HL-60 (cell line): ENCODE measurements around the gene EGLN3.

Source experiments
- CTCF ChIP-seq: IDR thresholded peaks from one replicate; pipeline ENCODE4 v1.5.1; 2011; ENCODE audit warnings: low read length, control low read depth, inconsistent platforms; ENCODE audit not compliant: insufficient read depth
- GABPA ChIP-seq: IDR thresholded peaks from 2 replicates; pipeline ENCODE4 v1.6.1; 2012; ENCODE audit warnings: low read depth
- POLR2AphosphoS5 ChIP-seq: IDR thresholded peaks from 2 replicates; pipeline ENCODE4 v1.6.1; 2012; ENCODE audit warnings: low read depth
- SPI1 ChIP-seq: IDR thresholded peaks from 2 replicates; pipeline ENCODE4 v1.6.1; 2012; ENCODE audit warnings: low read depth, mild to moderate bottlenecking, borderline replicate concordance

GRCh38 chr14:33948869-33949408 is 1.9 kb downstream of the EGLN3 start:
- no peak for TF ChIP-seq POLR2AphosphoS5
- TF ChIP-seq CTCF = no peak
- TF ChIP-seq GABPA = no peak
- no peak for TF ChIP-seq SPI1
